Fibroblast of skin of left quadriceps (primary cell): ENCODE results near the gene TESMIN.

Experiments
- DNase-seq, 2 experiments: peaks; one replicate each; pipeline ENCODE4 v3.0.0-alpha.2; 2013; ENCODE audit warnings: low read depth in 2 of 2

The TESMIN gene

DNA sequence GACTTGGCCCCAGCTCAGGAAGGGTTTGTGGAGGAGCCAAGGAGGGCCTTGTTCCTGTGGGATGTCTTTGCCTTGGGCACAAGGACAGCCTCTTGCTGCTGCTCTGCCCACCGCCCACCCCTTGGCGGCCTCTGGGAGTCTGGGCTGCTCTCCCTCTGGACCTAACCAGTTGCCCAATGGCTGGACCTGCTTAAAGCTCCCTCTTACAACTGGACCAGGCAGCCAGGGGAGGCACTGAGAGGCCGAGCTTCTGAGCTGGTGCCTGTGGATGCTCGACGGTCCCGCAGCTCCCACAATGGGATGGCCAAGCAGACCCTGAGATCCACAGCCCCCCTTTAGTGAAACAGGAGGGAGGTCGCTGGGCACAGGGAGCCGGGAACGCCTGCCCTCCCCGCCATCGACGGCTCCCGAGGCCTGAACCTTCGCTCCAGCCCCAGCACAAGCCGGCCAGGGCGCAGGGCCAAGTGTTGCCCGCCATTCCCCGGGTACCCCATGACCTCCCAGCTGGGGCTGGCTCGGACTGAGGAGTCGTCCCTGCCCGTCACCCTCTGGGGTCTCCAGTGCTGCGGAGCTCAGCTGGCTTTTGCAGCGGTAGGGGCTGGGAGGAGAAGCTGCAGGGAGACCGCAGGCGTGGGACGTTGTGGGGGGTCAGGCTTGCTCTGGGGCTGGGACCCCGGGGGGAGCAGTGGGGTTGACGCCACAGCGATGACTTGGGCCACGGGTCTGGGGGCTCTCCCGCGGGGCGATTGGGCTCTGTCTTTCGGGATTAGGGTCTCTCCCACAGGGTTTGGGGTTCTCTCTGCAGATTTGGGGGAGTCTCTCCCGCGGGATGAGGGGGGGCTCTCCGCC is 67.6 kb downstream of the TESMIN start:
- no peak for DNase-seq

DNA sequence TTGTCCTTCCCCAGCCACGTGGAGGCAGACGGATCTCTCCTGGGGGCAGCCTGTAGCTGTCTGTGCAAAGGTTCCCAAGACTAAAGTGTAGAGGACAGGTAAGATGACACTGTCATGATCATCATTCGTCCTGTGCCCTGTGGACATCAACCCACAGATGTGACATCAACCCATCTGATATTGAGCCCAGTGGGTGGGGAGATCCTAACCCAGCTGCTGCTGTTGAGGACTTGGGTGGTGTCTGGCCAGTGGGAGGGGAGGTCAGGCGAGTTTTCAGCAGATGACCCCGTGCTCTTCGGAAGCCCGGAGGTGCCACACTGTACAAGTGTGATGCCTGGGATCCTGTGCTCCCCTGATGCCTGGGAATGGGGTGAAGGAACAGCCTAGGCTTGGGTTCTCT is 68.2 kb downstream of the TESMIN start:
- no peak for DNase-seq

DNA sequence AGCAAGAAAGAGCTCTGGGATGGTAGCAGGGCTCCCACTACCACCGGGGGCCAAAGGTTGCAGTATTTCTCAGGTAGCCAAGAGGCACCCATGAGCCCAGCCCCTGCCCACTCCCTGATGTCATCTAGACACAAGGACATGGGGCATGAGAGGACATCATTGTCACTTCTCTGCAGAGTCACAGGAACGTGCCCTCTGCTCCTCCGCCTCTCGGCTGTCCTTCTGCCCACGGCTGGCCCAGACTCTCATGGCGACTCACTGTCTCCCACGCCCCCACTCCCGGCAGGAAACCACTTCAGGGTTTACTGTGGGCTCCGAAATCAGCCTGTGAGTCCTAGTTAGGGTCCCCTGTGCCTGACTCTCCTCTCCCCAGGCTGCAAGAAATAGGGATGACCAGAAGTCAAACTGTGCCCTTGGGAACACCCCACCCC is 68.8 kb downstream of the TESMIN start:
- no peak for DNase-seq

DNA sequence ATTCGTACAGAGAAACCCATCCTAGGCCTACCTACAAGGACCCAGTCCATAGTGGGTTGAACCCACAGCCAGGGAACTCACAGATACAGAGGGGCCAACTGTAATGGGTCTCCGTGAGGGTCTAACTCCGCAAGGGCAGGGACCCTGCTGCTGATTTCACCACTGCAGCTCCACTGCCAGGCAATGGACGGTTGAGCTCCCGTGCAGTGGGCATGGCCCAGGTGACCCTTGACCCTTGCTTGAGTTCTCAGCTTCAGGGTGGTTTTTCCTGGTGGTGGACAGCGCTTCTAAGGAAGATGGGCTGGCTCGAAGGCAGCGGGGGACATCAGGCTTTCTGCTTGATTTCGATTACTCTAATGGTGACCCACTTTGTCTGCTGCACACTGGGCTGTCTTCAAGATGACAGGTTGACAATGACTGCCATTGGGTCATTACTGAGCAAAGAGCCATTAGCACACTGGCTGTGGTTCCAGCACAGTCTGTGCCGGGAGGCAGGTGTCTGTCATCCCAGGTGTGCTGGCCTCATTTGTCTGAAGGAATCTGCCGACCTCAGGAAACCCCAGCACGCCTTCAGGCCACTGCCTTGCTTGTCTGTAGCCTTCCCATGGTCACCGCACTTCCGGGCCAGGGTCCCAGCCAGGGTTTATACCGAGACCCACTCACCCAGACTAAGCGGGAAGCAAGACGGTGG is 70.6 kb downstream of the TESMIN start:
- DNase-seq, result no peak

- no peak for DNase-seq
Observed at GRCh38 chr11:68678031-68678441, 73.3 kb downstream of the TESMIN start.

- DNase-seq, result peak in 1 of 2 experiments; percentile 16
Observed at GRCh38 chr11:68677432-68677831, 73.9 kb downstream of the TESMIN start.

GRCh38 chr11:68674461-68674860 is 76.9 kb downstream of the TESMIN start:
- no peak for DNase-seq

GRCh38 chr11:68673991-68674390 is 77.3 kb downstream of the TESMIN start:
- DNase-seq, result no peak

DNA sequence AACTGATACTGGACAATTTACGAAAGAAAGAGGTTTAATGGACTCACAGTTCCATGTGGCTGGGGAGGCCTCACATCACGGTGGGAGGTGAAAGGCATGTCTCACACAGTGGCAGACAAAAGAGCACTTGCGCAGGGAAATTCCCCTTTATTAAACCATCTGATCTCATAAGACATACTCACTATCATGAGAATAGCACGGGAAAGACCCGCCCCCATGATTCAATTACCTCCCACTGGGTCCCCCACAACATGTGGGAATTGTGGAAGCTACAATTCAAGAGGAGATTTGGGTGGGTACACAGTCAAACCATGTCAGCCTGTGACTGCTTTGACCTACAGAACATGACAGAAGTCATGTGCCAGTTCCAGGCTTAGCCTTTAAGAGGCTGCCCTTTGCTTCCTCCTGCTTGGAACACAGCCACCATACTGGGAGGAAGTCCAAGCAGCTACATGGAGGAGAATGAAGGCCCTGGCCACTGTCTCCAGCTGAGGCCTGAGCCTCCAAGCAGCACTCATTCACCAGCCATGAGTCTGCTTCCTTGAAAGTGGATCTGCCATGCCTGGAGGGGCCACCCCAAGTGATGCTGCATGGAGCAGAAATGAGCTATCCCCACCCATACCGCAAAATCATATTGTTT is 77.9 kb downstream of the TESMIN start:
- DNase-seq, result no peak

- no peak for DNase-seq
Observed at GRCh38 chr11:68670208-68670992, 80.9 kb downstream of the TESMIN start.

DNA sequence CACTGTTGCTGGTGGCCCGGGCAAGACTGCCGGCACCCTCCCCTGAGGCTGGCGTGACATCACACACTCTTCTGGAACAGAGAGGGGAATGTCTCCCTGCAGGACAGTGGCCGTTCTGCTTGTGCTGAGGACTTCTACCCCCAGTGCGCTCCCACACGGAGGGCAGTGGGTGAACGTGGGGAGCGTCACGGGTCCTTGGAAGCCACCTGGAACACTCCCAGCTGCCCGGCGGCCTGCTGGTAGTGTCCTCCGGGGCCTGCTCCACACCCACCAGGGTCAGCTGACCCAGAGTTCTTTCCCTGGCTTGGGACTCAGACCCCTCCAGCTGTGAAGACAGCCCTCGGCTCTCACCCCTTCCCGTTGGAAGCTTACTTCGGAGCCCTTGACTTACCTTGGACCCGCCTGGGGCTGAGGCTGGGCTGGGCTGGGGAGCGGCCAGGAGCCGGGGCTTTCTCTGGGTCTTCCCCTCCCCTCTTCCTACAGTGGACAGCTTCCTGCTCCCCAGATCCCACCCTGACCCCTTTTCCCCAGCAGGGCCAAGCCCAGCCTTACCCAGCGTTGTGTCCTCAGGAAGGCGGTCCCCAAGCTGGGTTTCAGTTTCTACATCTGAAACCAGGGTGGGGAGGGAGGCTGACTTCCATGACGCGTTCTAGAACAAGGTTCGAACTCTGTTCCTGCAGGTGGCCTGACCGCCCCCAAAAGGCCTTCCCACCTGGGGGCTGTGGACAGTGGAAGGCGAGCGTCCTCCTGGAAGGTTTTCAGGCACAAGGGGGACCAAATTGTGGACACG is 81.8 kb downstream of the TESMIN start:
- DNase-seq, result no peak

- DNase-seq, result no peak
Observed at GRCh38 chr11:68667511-68668500, 83.5 kb downstream of the TESMIN start.

DNA sequence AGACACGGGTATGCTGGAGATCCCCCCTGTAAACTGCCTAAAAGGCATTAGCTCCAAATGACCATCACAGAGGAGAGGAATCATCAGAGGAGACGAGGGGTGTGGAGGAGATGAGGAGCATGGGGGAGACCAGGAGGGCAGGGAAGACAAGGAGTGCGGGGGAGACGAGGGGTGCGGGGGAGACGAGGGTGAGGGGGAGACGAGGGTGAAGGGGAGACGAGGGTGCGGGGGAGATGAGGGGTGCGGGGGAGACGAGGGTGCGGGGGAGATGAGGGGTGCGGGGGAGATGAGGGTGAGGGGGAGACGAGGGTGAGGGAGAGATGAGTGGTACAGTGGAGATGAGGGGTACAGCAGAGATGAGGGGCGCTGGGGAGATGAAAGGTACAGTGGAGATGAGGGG is 84.5 kb downstream of the TESMIN start:
- DNase-seq, result no peak

- no peak for DNase-seq
Observed at GRCh38 chr11:68665436-68665835, 85.9 kb downstream of the TESMIN start.

GRCh38 chr11:68664906-68665305 is 86.4 kb downstream of the TESMIN start:
- DNase-seq, result no peak

- no peak for DNase-seq
Observed at GRCh38 chr11:68664141-68664540, 87.2 kb downstream of the TESMIN start.

DNA sequence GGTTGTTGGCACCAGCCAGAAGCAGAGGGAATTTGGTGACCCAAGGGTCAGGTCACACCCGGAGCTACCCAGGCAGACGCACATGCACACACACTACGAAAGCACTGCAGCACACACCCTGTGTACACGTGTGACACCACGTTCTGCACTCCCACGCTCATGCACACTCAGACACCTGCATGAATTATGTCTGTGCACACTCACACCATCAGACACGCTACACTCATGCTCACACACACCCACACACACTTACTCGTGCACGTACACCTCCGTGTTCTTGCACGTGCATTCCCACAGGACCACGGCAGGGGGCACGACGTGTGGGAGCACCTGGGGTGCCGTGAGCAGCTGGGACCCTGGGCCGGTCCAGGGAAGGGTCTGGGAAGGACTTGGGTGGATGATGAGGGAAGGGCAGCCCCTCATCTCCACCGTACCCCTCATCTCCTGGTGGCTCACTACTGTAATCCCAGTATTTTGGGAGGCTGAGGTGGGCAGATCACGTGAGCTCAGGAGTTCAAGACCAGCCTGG is 87.8 kb downstream of the TESMIN start:
- no peak for DNase-seq

GRCh38 chr11:68661697-68662603 is 89.4 kb downstream of the TESMIN start:
- no peak for DNase-seq
